VCaP (cell line): ENCODE results near the gene THRB.
A peak's percentile ranks its signal among the peaks of the same experiment; 100 is the strongest.

Experiments used
- H3K27ac ChIP-seq: fragments of 450-650 bp; 2 replicates; pipeline ENCODE4 v1.5.1; 2017
- CTCF ChIP-seq: fragments of 450-650 bp; conservative IDR thresholded peaks from 2 replicates; pipeline ENCODE4 v1.5.1; 2017; ENCODE audit warnings: mild to moderate bottlenecking, moderate library complexity

The THRB gene

GRCh38 chr3:24151594-24151993 lies 343.1 kb downstream of the THRB start:
- H3K27ac ChIP-seq = no peak overlapping the region
- no peak for TF ChIP-seq CTCF

- TF ChIP-seq CTCF = no peak
- no peak overlapping the region for H3K27ac ChIP-seq
Observed at GRCh38 chr3:24149032-24149431, 345.6 kb downstream of the THRB start.

GRCh38 chr3:24145981-24146822 lies 348.4 kb downstream of the THRB start:
- H3K27ac ChIP-seq = no peak overlapping the region
- TF ChIP-seq CTCF = no peak

- no peak overlapping the region for H3K27ac ChIP-seq
- no peak for TF ChIP-seq CTCF
Observed at GRCh38 chr3:24145481-24145880, 349.2 kb downstream of the THRB start.

- no peak for TF ChIP-seq CTCF
- peak overlapping the region; percentile 88 for H3K27ac ChIP-seq
Observed at GRCh38 chr3:24142127-24142526, 352.5 kb downstream of the THRB start.

- H3K27ac ChIP-seq = peak overlapping the region; percentile 88
- no peak for TF ChIP-seq CTCF
Observed at GRCh38 chr3:24141548-24141947, 353.1 kb downstream of the THRB start.

- no peak for TF ChIP-seq CTCF
- peak overlapping the region; percentile 88 for H3K27ac ChIP-seq
Observed at GRCh38 chr3:24139463-24140412, 354.9 kb downstream of the THRB start.
